ENCODE data around the gene KDM7A. TPM values are rescaled to one million over a fixed set of nuclear protein-coding genes. Genes with fewer than 3 reads are reported as not detected.

The KDM7A gene
- total RNA-seq, 1 experiment from 2014 or later = 12.2 TPM

DNA sequence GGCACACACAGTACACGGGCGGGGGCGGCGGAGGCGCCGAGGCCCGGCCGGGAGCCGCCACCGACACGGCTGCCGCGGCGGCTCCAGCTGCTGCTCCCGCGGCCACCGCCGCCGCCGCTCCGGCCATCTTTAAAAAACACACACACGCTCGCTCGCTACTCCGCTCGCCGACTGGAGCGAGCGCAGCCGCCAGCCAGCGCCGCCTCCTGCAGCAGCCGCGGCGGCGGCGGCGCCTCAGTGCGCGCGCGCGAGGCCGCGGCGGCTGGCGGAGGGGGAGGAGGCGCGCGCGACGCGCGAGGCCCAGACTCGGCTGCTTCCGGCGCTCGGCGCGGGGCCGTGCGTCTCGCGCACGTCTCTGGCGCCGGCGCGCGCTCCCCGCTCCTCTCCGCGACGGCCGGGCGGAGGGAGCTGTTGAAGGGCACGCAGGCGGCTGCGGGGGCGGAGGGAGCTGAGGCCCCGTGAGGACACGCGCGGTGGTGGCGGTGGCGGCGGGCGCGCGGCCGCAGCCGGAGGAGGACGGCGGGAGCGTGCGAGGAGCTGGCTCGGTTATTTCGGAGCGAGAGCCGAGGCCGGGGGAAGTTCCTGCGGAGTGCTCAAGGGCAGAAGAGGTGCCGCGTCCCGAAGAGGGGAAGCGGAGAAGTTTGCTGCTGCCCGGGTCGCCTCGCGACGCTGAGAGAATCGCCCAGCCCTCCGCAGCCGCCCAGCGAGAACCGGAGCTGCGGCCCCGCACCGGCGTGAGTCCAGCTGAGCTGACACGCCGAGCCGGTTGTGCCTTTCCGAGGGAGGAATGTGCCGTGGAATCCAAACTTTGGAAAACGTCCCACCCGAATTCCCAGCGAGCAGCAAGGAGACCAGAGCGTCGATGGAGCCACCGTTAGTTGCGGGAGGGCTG lies at the start of gene KDM7A (continued):
- TF ChIP-seq, protein P1, sequence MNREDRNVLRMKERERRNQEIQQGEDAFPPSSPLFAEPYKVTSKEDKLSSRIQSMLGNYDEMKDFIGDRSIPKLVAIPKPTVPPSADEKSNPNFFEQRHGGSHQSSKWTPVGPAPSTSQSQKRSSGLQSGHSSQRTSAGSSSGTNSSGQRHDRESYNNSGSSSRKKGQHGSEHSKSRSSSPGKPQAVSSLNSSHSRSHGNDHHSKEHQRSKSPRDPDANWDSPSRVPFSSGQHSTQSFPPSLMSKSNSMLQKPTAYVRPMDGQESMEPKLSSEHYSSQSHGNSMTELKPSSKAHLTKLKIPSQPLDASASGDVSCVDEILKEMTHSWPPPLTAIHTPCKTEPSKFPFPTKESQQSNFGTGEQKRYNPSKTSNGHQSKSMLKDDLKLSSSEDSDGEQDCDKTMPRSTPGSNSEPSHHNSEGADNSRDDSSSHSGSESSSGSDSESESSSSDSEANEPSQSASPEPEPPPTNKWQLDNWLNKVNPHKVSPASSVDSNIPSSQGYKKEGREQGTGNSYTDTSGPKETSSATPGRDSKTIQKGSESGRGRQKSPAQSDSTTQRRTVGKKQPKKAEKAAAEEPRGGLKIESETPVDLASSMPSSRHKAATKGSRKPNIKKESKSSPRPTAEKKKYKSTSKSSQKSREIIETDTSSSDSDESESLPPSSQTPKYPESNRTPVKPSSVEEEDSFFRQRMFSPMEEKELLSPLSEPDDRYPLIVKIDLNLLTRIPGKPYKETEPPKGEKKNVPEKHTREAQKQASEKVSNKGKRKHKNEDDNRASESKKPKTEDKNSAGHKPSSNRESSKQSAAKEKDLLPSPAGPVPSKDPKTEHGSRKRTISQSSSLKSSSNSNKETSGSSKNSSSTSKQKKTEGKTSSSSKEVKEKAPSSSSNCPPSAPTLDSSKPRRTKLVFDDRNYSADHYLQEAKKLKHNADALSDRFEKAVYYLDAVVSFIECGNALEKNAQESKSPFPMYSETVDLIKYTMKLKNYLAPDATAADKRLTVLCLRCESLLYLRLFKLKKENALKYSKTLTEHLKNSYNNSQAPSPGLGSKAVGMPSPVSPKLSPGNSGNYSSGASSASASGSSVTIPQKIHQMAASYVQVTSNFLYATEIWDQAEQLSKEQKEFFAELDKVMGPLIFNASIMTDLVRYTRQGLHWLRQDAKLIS (CRISPR knock-in tag; IDR thresholded peaks at IDR 0.05; ENCODE audit: borderline replicate concordance) = no peak
- 0 out of 2 replicates have a peak, but pooled peaks have one; percentile 38 for TF ChIP-seq PRRX2 (CRISPR knock-in tag; IDR thresholded peaks at IDR 0.05)
- TF ChIP-seq ELF4 (CRISPR knock-in tag; IDR thresholded peaks at IDR 0.05; ENCODE audit: low read depth) = peak; percentile 86; the same call in 1 of the 2 replicates
- TF ChIP-seq, protein P2, sequence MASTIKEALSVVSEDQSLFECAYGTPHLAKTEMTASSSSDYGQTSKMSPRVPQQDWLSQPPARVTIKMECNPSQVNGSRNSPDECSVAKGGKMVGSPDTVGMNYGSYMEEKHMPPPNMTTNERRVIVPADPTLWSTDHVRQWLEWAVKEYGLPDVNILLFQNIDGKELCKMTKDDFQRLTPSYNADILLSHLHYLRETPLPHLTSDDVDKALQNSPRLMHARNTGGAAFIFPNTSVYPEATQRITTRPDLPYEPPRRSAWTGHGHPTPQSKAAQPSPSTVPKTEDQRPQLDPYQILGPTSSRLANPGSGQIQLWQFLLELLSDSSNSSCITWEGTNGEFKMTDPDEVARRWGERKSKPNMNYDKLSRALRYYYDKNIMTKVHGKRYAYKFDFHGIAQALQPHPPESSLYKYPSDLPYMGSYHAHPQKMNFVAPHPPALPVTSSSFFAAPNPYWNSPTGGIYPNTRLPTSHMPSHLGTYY (CRISPR knock-in tag; IDR thresholded peaks at IDR 0.05) = no peak
- peak; percentile 66 for TF ChIP-seq CREM (CRISPR knock-in tag; IDR thresholded peaks at IDR 0.05)
- no peak; the same call in 1 of the 2 replicates for TF ChIP-seq SMAD3 (CRISPR knock-in tag; IDR thresholded peaks at IDR 0.05; ENCODE audit: borderline replicate concordance)
- TF ChIP-seq, protein P3, sequence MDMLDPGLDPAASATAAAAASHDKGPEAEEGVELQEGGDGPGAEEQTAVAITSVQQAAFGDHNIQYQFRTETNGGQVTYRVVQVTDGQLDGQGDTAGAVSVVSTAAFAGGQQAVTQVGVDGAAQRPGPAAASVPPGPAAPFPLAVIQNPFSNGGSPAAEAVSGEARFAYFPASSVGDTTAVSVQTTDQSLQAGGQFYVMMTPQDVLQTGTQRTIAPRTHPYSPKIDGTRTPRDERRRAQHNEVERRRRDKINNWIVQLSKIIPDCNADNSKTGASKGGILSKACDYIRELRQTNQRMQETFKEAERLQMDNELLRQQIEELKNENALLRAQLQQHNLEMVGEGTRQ (CRISPR knock-in tag; IDR thresholded peaks at IDR 0.05) = no peak
- TF ChIP-seq, protein P4, sequence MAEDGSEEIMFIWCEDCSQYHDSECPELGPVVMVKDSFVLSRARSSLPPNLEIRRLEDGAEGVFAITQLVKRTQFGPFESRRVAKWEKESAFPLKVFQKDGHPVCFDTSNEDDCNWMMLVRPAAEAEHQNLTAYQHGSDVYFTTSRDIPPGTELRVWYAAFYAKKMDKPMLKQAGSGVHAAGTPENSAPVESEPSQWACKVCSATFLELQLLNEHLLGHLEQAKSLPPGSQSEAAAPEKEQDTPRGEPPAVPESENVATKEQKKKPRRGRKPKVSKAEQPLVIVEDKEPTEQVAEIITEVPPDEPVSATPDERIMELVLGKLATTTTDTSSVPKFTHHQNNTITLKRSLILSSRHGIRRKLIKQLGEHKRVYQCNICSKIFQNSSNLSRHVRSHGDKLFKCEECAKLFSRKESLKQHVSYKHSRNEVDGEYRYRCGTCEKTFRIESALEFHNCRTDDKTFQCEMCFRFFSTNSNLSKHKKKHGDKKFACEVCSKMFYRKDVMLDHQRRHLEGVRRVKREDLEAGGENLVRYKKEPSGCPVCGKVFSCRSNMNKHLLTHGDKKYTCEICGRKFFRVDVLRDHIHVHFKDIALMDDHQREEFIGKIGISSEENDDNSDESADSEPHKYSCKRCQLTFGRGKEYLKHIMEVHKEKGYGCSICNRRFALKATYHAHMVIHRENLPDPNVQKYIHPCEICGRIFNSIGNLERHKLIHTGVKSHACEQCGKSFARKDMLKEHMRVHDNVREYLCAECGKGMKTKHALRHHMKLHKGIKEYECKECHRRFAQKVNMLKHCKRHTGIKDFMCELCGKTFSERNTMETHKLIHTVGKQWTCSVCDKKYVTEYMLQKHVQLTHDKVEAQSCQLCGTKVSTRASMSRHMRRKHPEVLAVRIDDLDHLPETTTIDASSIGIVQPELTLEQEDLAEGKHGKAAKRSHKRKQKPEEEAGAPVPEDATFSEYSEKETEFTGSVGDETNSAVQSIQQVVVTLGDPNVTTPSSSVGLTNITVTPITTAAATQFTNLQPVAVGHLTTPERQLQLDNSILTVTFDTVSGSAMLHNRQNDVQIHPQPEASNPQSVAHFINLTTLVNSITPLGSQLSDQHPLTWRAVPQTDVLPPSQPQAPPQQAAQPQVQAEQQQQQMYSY (CRISPR knock-in tag; IDR thresholded peaks at IDR 0.05) = no peak
- 0 out of 2 replicates have a peak, but pooled peaks have one; percentile 12 for TF ChIP-seq TEAD4 (CRISPR knock-in tag; IDR thresholded peaks at IDR 0.05)
- no peak for TF ChIP-seq CREB1 (CRISPR knock-in tag; IDR thresholded peaks at IDR 0.05)
- TF ChIP-seq, protein P5, sequence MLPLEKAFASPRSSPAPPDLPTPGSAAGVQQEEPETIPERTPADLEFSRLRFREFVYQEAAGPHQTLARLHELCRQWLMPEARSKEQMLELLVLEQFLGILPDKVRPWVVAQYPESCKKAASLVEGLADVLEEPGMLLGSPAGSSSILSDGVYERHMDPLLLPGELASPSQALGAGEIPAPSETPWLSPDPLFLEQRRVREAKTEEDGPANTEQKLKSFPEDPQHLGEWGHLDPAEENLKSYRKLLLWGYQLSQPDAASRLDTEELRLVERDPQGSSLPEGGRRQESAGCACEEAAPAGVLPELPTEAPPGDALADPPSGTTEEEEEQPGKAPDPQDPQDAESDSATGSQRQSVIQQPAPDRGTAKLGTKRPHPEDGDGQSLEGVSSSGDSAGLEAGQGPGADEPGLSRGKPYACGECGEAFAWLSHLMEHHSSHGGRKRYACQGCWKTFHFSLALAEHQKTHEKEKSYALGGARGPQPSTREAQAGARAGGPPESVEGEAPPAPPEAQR (CRISPR knock-in tag; IDR thresholded peaks at IDR 0.05) = no peak
- TF ChIP-seq, protein P6, sequence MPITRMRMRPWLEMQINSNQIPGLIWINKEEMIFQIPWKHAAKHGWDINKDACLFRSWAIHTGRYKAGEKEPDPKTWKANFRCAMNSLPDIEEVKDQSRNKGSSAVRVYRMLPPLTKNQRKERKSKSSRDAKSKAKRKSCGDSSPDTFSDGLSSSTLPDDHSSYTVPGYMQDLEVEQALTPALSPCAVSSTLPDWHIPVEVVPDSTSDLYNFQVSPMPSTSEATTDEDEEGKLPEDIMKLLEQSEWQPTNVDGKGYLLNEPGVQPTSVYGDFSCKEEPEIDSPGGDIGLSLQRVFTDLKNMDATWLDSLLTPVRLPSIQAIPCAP (CRISPR knock-in tag; IDR thresholded peaks at IDR 0.05) = no peak
- TF ChIP-seq ZBTB21 (CRISPR knock-in tag; IDR thresholded peaks at IDR 0.05; ENCODE audit: borderline replicate concordance) = no peak
- TF ChIP-seq SP1 (CRISPR knock-in tag; conservative IDR thresholded peaks at IDR 0.05) = peak; percentile 57
